Endodermal cell (in vitro differentiated cells): ENCODE measurements around the gene TNFRSF21. TPM values are rescaled to one million over a fixed set of nuclear protein-coding genes. Genes with fewer than 3 reads are reported as not detected.

Experiments used
- DNase-seq: peaks from one replicate; pipeline ENCODE4 v3.0.0-alpha.2; 2017
- H3K27ac ChIP-seq: 2 replicates; pipeline ENCODE4 v1.5.1; 2013; ENCODE audit warnings: mild to moderate bottlenecking, low read depth, low read length, moderate library complexity
- H3K27me3 ChIP-seq: 2 replicates; pipeline ENCODE4 v1.6.1; 2013; ENCODE audit warnings: mild to moderate bottlenecking, low read length, moderate library complexity; ENCODE audit not compliant: insufficient read depth, control insufficient read depth, poor library complexity, severe bottlenecking
- H3K36me3 ChIP-seq: 2 replicates; pipeline ENCODE4 v1.7.0; 2013; ENCODE audit warnings: mild to moderate bottlenecking, low read length, moderate library complexity; ENCODE audit not compliant: control insufficient read depth, insufficient read depth
- H3K4me1 ChIP-seq: one replicate; pipeline ENCODE4 v1.7.0; 2013; ENCODE audit warnings: low read length; ENCODE audit not compliant: control insufficient read depth, insufficient read depth
- H3K4me3 ChIP-seq: 2 replicates; pipeline ENCODE4 v1.5.1; 2013; ENCODE audit warnings: mild to moderate bottlenecking, low read length, moderate library complexity
- H3K9ac ChIP-seq: 2 replicates; pipeline ENCODE4 v1.6.1; 2013; ENCODE audit warnings: mild to moderate bottlenecking, low read length, moderate library complexity; ENCODE audit not compliant: poor library complexity, severe bottlenecking; ENCODE audit errors: extremely low read depth
- H3K9me3 ChIP-seq: 2 replicates; pipeline ENCODE4 v1.6.1; 2013; ENCODE audit warnings: mild to moderate bottlenecking, low read length, moderate library complexity; ENCODE audit not compliant: control insufficient read depth
- H3K27ac Mint-ChIP-seq: 2 replicates; pipeline ENCODE4 v1.8.0; 2020; ENCODE audit warnings: mixed read lengths
- H3K27me3 Mint-ChIP-seq: 2 replicates; pipeline ENCODE4 v1.8.0; 2021; ENCODE audit warnings: mild to moderate bottlenecking, mixed read lengths; ENCODE audit not compliant: insufficient read depth
- H3K36me3 Mint-ChIP-seq: 2 replicates; pipeline ENCODE4 v1.8.0; 2020; ENCODE audit warnings: low read depth, mixed read lengths
- H3K4me1 Mint-ChIP-seq: 2 replicates; pipeline ENCODE4 v1.8.0; 2020; ENCODE audit warnings: mixed read lengths
- H3K4me3 Mint-ChIP-seq: 2 replicates; pipeline ENCODE4 v1.8.0; 2020; ENCODE audit warnings: mild to moderate bottlenecking, moderate library complexity, mixed read lengths
- H3K9me3 Mint-ChIP-seq: 2 replicates; pipeline ENCODE4 v1.8.0; 2020; ENCODE audit warnings: mild to moderate bottlenecking, mixed read lengths
- CTCF ChIP-seq: fragments of 200-600 bp; sonication (generic); conservative IDR thresholded peaks from 2 replicates; pipeline ENCODE4 v1.5.0; 2021; ENCODE audit warnings: antibody characterized with exemption, mild to moderate bottlenecking
- WGBS, 2 experiments: methylation state at CpG; one replicate each; pipeline versions ENCODE4 v1.1.5 to v1.1.7; 2013; ENCODE audit warnings: missing lambda C conversion rate in 2 of 2, mixed read lengths in 1 of 2; ENCODE audit not compliant: insufficient coverage in 1 of 2, insufficient read length in 1 of 2; 5-methylcytosine and 5-hydroxymethylcytosine counted together
- total RNA-seq, 2 donors: library from RNA; stranded (reverse); fragmentation: NEBNext Ultra II Directional in 1 of 2; extraction: Animal tissue kit (Norgen Biotek cat#: 25700) in 1 of 2; gene quantifications; 2 replicates in 1 of 2; 3 replicates in 1 of 2; pipeline ENCODE4 v1.2.1, GENCODE V29; 2021

Gene TNFRSF21
- total RNA-seq, 2 donors from 2014 or later, result 63.3 to 93.2 TPM

GRCh38 chr6:47242483-47243386 lies 67.0 kb downstream of the TNFRSF21 start:
- WGBS, 2 experiments, result 73 to 80% methylated on average over 9 to 14 of the region's 14 CpGs
- Histone ChIP-seq H3K9ac (no peak overlapping the region), H3K4me3 (no peak overlapping the region), H3K27ac (peak overlapping the region; percentile 24), H3K4me1 (peaks cover 5% of the 10 kb centered on the region), H3K27me3 (no peaks in the 10 kb centered on the region), H3K36me3 (peaks cover 92% of the 10 kb centered on the region), H3K9me3 (no peaks in the 10 kb centered on the region)
- no peak for TF ChIP-seq CTCF
- no peaks in the 10 kb centered on the region for H3K27me3 Mint-ChIP-seq
- peaks cover 41% of the 10 kb centered on the region for H3K36me3 Mint-ChIP-seq
- no peak overlapping the region for H3K4me3 Mint-ChIP-seq
- H3K9me3 Mint-ChIP-seq, result no peaks in the 10 kb centered on the region
- DNase-seq, result no peak
- peaks cover 26% of the 10 kb centered on the region for H3K4me1 Mint-ChIP-seq
- H3K27ac Mint-ChIP-seq, result peak overlapping the region; percentile 58

DNA sequence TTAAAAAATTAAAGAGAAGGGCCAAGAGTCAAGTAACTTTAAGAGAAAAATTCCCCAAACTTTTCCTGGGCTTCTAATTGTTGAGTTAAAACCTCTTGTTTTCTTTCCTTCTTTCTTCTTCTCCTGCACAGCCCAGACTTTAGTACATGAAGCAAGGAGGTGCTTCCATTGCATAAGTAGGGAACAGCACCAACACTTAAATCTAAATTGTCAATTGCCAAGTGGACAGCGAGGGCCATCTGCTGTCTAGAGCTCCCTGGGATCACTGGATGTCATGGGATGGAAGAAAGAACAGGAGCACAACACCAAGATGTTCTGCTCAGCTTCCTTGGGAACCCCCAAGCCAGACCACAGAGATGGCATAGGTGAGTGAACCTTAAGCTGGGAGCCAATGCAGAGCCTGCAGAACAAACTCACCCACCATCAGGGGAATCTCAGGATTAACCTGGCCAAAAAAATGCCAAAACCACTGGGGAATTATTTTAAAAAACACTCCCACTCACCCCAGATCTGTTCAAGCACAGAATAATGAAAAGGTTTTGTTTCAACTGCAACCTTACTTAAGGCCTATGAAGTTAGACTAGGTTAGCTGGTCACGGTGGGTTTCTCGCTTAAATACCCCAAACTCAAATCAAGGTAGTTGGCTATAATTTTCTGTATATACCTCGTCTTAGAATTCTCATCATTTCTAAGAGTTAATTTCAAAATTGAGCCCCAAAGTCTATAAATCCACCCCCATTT lies 67.8 kb downstream of the TNFRSF21 start:
- TF ChIP-seq CTCF, result no peak
- Histone ChIP-seq H3K9me3 (no peaks in the 10 kb centered on the region), H3K9ac (no peak overlapping the region), H3K4me1 (peaks cover 5% of the 10 kb centered on the region), H3K36me3 (peaks cover 90% of the 10 kb centered on the region), H3K27ac (no peak overlapping the region), H3K27me3 (no peaks in the 10 kb centered on the region), H3K4me3 (no peak overlapping the region)
- Mint-ChIP-seq H3K36me3 (peaks cover 41% of the 10 kb centered on the region), H3K27me3 (no peaks in the 10 kb centered on the region), H3K4me3 (no peak overlapping the region), H3K27ac (peak overlapping the region; percentile 58), H3K9me3 (no peaks in the 10 kb centered on the region), H3K4me1 (peaks cover 23% of the 10 kb centered on the region)
- no peak for DNase-seq
- 93 to 94% methylated on average over 3 to 4 of the region's 4 CpGs for WGBS, 2 experiments

GRCh38 chr6:47240277-47240890 lies 69.3 kb downstream of the TNFRSF21 start:
- H3K9me3 ChIP-seq, result no peaks in the 10 kb centered on the region
- H3K27ac Mint-ChIP-seq, result no peak overlapping the region
- H3K27me3 ChIP-seq, result no peaks in the 10 kb centered on the region
- no peaks in the 10 kb centered on the region for H3K9me3 Mint-ChIP-seq
- no peak for TF ChIP-seq CTCF
- H3K4me1 Mint-ChIP-seq, result peaks cover 28% of the 10 kb centered on the region
- no peaks in the 10 kb centered on the region for H3K27me3 Mint-ChIP-seq
- no peak overlapping the region for H3K9ac ChIP-seq
- peaks cover 91% of the 10 kb centered on the region for H3K36me3 ChIP-seq
- H3K4me3 ChIP-seq, result no peak overlapping the region
- no peaks in the 10 kb centered on the region for H3K4me1 ChIP-seq
- WGBS, 2 experiments, result 96 to 97% methylated on average over 4 to 5 of the region's 5 CpGs
- no peak overlapping the region for H3K4me3 Mint-ChIP-seq
- H3K27ac ChIP-seq, result no peak overlapping the region
- DNase-seq, result no peak
- H3K36me3 Mint-ChIP-seq, result peaks cover 38% of the 10 kb centered on the region
